Esophagus squamous epithelium (tissue), 4 donors: Measurements from ENCODE around the gene B3GALT6.

Experiments
- CTCF ChIP-seq, 6 experiments: fragments of 450-650 bp in 4 of 6; fragments of 200-600 bp in 2 of 6; sonication (generic) in 2 of 6; IDR thresholded peaks; one replicate each; pipeline ENCODE4 v1.5.1; 2016 to 2019; ENCODE audit warnings: antibody characterized with exemption in 6 of 6, mild to moderate bottlenecking in 4 of 6, moderate library complexity in 4 of 6
- POLR2A ChIP-seq, 4 donors: fragments of 450-650 bp; IDR thresholded peaks; one replicate each; pipeline ENCODE4 v1.6.1; 2017; ENCODE audit warnings: antibody characterized with exemption in 4 of 4, mild to moderate bottlenecking in 4 of 4, moderate library complexity in 3 of 4

DNA sequence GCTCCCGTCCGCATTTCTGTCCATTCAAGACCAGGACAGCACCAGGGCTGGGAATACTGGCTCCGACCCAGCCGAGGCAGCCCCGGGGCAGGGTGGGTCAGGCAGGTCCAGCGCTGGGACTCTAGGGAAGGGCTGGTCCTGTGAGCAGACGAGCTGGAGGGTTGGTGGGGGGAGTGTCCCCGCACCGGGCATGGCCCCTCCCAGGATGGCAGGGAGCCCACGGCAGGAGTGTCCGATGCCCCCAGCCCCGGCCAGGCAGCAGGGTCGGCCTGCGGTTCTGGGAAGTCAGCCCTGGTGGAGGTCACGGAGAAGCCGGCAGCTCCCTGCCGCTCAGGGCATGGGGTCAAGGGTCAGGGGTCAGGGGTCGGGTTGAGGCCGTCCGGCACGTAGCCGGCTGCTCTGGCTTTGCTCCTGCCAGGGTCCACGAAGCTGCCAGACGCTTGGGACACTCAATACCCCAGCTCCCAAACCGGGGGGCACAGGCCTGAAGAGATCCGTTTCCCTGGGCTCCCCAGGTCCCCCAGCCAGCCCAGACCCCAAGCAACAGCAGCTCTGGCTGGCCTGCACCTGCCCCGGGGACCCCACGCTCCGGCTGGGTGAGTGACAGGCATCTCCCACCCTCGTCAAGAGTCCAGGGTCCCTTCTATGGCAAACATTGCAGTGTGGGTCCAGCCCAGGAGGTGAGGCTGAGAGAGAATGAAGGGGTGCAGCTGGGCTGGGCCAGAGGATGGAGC is 7.7 kb downstream of the B3GALT6 start:
- TF ChIP-seq CTCF (IDR thresholded peaks at IDR 0.05) = no peak
- TF ChIP-seq POLR2A (IDR thresholded peaks at IDR 0.05) = no peak
